IMR-90 (cell line): Measurements from ENCODE around the gene NPC1. TPM values are rescaled to one million over a fixed set of nuclear protein-coding genes. Genes with fewer than 3 reads are reported as not detected.

Source experiments
- ATAC-seq: fragments of 200-7000 bp; cut with Tn5 transposase; 2 replicates; pipeline ENCODE4 v1.9.1; 2020; ENCODE audit warnings: low read depth, mild to moderate bottlenecking, moderate library complexity
- BruUV-seq: library from RNA; stranded (reverse); fragments of 400-500 nt; replicated peaks from 2 replicates; lab custom pipeline; 2021; lab: Mats Ljungman, UMichigan
- CTCF ChIA-PET: fragments of 300-600 bp; formaldehyde crosslinking; extraction: SDS; loops from one replicate; lab custom pipeline; 2021; ENCODE audit warnings: antibody characterized with exemption; lab: Yijun Ruan, JAX
- POLR2A ChIA-PET: fragments of 300-600 bp; sonication (Branson Sonifier 250); formaldehyde crosslinking; loops from one replicate; lab custom pipeline; 2022; ENCODE audit warnings: antibody characterized with exemption; ENCODE audit not compliant: unreplicated experiment; lab: Charles Lee
- DNase-seq: peaks from one replicate; pipeline ENCODE4 v3.0.0; 2013
- H2AFZ ChIP-seq: replicated peaks from 2 replicates; pipeline ENCODE3; 2013; ENCODE audit warnings: low read length, mild to moderate bottlenecking; ENCODE audit not compliant: poor library complexity
- H2AK5ac ChIP-seq: 2 replicates; pipeline ENCODE4 v1.6.1; 2013; ENCODE audit warnings: low read depth, low read length, inconsistent platforms
- H2AK9ac ChIP-seq: replicated peaks from 2 replicates; pipeline ENCODE3; 2013; ENCODE audit warnings: mild to moderate bottlenecking, low read depth, low read length, moderate library complexity; ENCODE audit not compliant: poor library complexity
- H2BK120ac ChIP-seq: 2 replicates; pipeline ENCODE4 v1.6.1; 2013; ENCODE audit warnings: low read depth, low read length, inconsistent platforms
- H2BK15ac ChIP-seq: 3 replicates; pipeline ENCODE4 v1.6.1; 2013; ENCODE audit warnings: low read depth, low read length, inconsistent platforms
- H2BK20ac ChIP-seq: 2 replicates; pipeline ENCODE4 v1.6.1; 2013; ENCODE audit warnings: low read depth, mild to moderate bottlenecking, inconsistent platforms, low read length, moderate library complexity
- H2BK5ac ChIP-seq: 2 replicates; pipeline ENCODE4 v1.6.1; 2013; ENCODE audit warnings: mild to moderate bottlenecking, low read depth, low read length, inconsistent platforms; ENCODE audit not compliant: poor library complexity, severe bottlenecking
- H3K14ac ChIP-seq: replicated peaks from 2 replicates; pipeline ENCODE4 v1.6.1; 2013; ENCODE audit warnings: low read depth, low read length, inconsistent platforms
- H3K18ac ChIP-seq: 2 replicates; pipeline ENCODE4 v1.6.1; 2013; ENCODE audit warnings: low read depth, low read length, control low read depth
- H3K23ac ChIP-seq: 2 replicates; pipeline ENCODE4 v1.6.1; 2013; ENCODE audit warnings: low read depth, low read length, inconsistent platforms
- H3K27ac ChIP-seq: 2 replicates; pipeline ENCODE4 v1.5.1; 2013; ENCODE audit warnings: mild to moderate bottlenecking, control low read depth, low read length; ENCODE audit not compliant: insufficient read depth
- H3K27me3 ChIP-seq: 2 replicates; pipeline ENCODE4 v1.6.1; 2013; ENCODE audit warnings: low read length; ENCODE audit not compliant: control insufficient read depth, insufficient read depth
- H3K36me3 ChIP-seq: 2 replicates; pipeline ENCODE4 v1.6.1; 2013; ENCODE audit warnings: low read length, mixed read lengths; ENCODE audit not compliant: control insufficient read depth, insufficient read depth
- H3K4ac ChIP-seq: 2 replicates; pipeline ENCODE4 v1.6.1; 2013; ENCODE audit warnings: low read depth, low read length, inconsistent platforms
- H3K4me1 ChIP-seq: 2 replicates; pipeline ENCODE4 v1.6.1; 2013; ENCODE audit warnings: low read length, mixed read lengths; ENCODE audit not compliant: control insufficient read depth, insufficient read depth
- H3K4me2 ChIP-seq: 2 replicates; pipeline ENCODE4 v1.6.1; 2013; ENCODE audit warnings: low read depth, mild to moderate bottlenecking, control low read depth, low read length, moderate library complexity
- H3K4me3 ChIP-seq: 2 replicates; pipeline ENCODE4 v1.5.1; 2013; ENCODE audit warnings: low read depth, mild to moderate bottlenecking, control low read depth, low read length, moderate library complexity; ENCODE audit not compliant: insufficient read depth
- H3K56ac ChIP-seq: 2 replicates; pipeline ENCODE4 v1.6.1; 2013; ENCODE audit warnings: low read length, inconsistent platforms; ENCODE audit not compliant: insufficient read depth; ENCODE audit errors: extremely low read depth
- H3K79me1 ChIP-seq, 2 experiments: 2 replicates each; pipeline ENCODE4 v1.6.1; 2013; ENCODE audit warnings: low read length in 2 of 2, inconsistent platforms in 1 of 2, low read depth in 1 of 2
- H3K9ac ChIP-seq: 2 replicates; pipeline ENCODE4 v1.6.1; 2013; ENCODE audit warnings: low read depth, low read length, control low read depth
- H3K9me1 ChIP-seq: 2 replicates; pipeline ENCODE4 v1.6.1; 2013; ENCODE audit warnings: low read length, inconsistent platforms; ENCODE audit not compliant: insufficient read depth
- H3K9me3 ChIP-seq: 2 replicates; pipeline ENCODE4 v1.6.1; 2013; ENCODE audit warnings: low read length; ENCODE audit not compliant: control insufficient read depth, insufficient read depth
- H4K20me1 ChIP-seq: 2 replicates; pipeline ENCODE4 v1.6.1; 2013; ENCODE audit warnings: low read length, inconsistent platforms; ENCODE audit not compliant: insufficient read depth
- H4K5ac ChIP-seq: 2 replicates; pipeline ENCODE4 v1.6.1; 2013; ENCODE audit warnings: mild to moderate bottlenecking, low read depth, low read length, control low read depth
- H4K8ac ChIP-seq, 2 experiments: 2 replicates each; pipeline ENCODE4 v1.6.1; 2013; ENCODE audit warnings: low read depth in 2 of 2, low read length in 2 of 2, control low read depth in 1 of 2, inconsistent platforms in 1 of 2
- H4K91ac ChIP-seq: 2 replicates; pipeline ENCODE4 v1.6.1; 2013; ENCODE audit warnings: low read depth, low read length, inconsistent platforms; ENCODE audit not compliant: insufficient read depth
- CHD1 ChIP-seq: IDR thresholded peaks from 2 replicates; pipeline ENCODE4 v1.6.1; 2012; ENCODE audit warnings: low read depth, low read length, improper control_type of control experiment
- MAFK ChIP-seq: IDR thresholded peaks from 2 replicates; pipeline ENCODE4 v1.6.1; 2012; ENCODE audit warnings: low read depth, low read length, improper control_type of control experiment
- NFE2L2 ChIP-seq: fragments of 150-350 bp; IDR thresholded peaks from 2 replicates; pipeline ENCODE4 v1.6.1; 2016; ENCODE audit warnings: low read depth, mild to moderate bottlenecking, low read length
- POLR2A ChIP-seq: IDR thresholded peaks from 2 replicates; pipeline ENCODE4 v1.6.1; 2012; ENCODE audit warnings: mild to moderate bottlenecking, low read depth, low read length
- WGBS, 2 experiments: methylation state at CpG; one replicate each; pipeline versions ENCODE4 v1.1.5 to v1.1.7; 2013; ENCODE audit warnings: missing lambda C conversion rate in 2 of 2; ENCODE audit not compliant: insufficient read length in 1 of 2; ENCODE audit errors: extremely low coverage in 2 of 2; 5-methylcytosine and 5-hydroxymethylcytosine counted together
- dilution Hi-C: fragments of 300-500 bp; cut with HindIII; formaldehyde crosslinking; loops from one replicate; pipeline ENCODE4 v1.14.3; 2018; ENCODE audit warnings: low sequenced_read_pairs; ENCODE audit not compliant: unreplicated experiment
- in situ Hi-C: fragments of 300-500 bp; cut with MboI; formaldehyde crosslinking; loops from 3 replicates; pipeline ENCODE4 v1.14.3; 2019; ENCODE audit warnings: low sequenced_read_pairs, inconsistent platforms, mixed read lengths
- intact Hi-C: fragments of 100-400 bp; cut with micrococcal nuclease; formaldehyde crosslinking; loops from 2 replicates; pipeline ENCODE4 v1.10.0; 2022
- polyA plus RNA-seq, 3 experiments: library from polyadenylated mRNA; depleted of rRNA; stranded (reverse); fragments of >200 nt; gene quantifications; 2 replicates each; pipeline ENCODE4 v1.2.3, GENCODE V29; 2012; ENCODE audit warnings: low replicate concordance in 1 of 3
- total RNA-seq: library from RNA; depleted of rRNA; stranded (reverse); fragments of >200 nt; gene quantifications from 2 replicates; pipeline ENCODE4 v1.2.3, GENCODE V29; 2012
- TF ChIP-seq, protein P1 (sequence below): conservative IDR thresholded peaks from 2 replicates; pipeline ENCODE4 v1.5.1; 2012; ENCODE audit warnings: mild to moderate bottlenecking, low read depth, low read length, improper control_type of control experiment

Gene NPC1
- total and polyA plus RNA-seq, 2 of the 4 experiments (the other 2 are of a cell fraction) = 7.5 to 7.9 TPM

GRCh38 chr18:23537274-23537673, 49.0 kb downstream of the NPC1 start:
- TF ChIP-seq NFE2L2 (no peak), CHD1 (no peak), MAFK (no peak), POLR2A (no peak)
- TF ChIP-seq, protein P1, sequence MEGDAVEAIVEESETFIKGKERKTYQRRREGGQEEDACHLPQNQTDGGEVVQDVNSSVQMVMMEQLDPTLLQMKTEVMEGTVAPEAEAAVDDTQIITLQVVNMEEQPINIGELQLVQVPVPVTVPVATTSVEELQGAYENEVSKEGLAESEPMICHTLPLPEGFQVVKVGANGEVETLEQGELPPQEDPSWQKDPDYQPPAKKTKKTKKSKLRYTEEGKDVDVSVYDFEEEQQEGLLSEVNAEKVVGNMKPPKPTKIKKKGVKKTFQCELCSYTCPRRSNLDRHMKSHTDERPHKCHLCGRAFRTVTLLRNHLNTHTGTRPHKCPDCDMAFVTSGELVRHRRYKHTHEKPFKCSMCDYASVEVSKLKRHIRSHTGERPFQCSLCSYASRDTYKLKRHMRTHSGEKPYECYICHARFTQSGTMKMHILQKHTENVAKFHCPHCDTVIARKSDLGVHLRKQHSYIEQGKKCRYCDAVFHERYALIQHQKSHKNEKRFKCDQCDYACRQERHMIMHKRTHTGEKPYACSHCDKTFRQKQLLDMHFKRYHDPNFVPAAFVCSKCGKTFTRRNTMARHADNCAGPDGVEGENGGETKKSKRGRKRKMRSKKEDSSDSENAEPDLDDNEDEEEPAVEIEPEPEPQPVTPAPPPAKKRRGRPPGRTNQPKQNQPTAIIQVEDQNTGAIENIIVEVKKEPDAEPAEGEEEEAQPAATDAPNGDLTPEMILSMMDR = no peak
- Histone ChIP-seq H3K4me3 (no peak overlapping the region), H4K20me1 (no peaks in the 10 kb centered on the region; the same call in 1 of the 2 replicates), H3K4ac (no peak overlapping the region), H3K56ac (no peak overlapping the region), H2BK120ac (no peak overlapping the region), H2BK5ac (no peak overlapping the region), H3K23ac (no peak overlapping the region), H3K9me1 (peaks cover 7% of the 10 kb centered on the region), H3K27me3 (no peaks in the 10 kb centered on the region), H2AFZ (no peak overlapping the region), H4K91ac (no peak overlapping the region), H3K9me3 (no peaks in the 10 kb centered on the region), H3K36me3 (peaks cover 69% of the 10 kb centered on the region), H3K4me1 (no peaks in the 10 kb centered on the region), H3K4me2 (no peak overlapping the region), H3K79me1 (0 out of 4 replicates have a peak, but pooled peaks cover 0 to 7% of the 10 kb centered on the region in 2 experiments), H3K27ac (no peak overlapping the region), H2BK15ac (no peak overlapping the region), H2BK20ac (no peak overlapping the region), H4K8ac (no peak overlapping the region), H3K9ac (no peak overlapping the region), H3K18ac (no peak overlapping the region), H3K14ac (no peak overlapping the region), H2AK9ac (no peak overlapping the region), H2AK5ac (no peak overlapping the region), H4K5ac (no peak overlapping the region)
- ChIA-PET POLR2A (no interaction called here), CTCF (no interaction called here)
- no peak for ATAC-seq
- dilution Hi-C loops = no loop called here
- no CpG with 5 or more reads among the region's 7 CpGs for WGBS, 2 experiments
- intact Hi-C loops = no loop called here
- DNase-seq = no peak
- in situ Hi-C loops = no loop called here
- BruUV-seq = no TSS peak
